Endothelial cell of umbilical vein (primary cell): ENCODE data around the gene SHISA9. TPM values are rescaled to one million over a fixed set of nuclear protein-coding genes. Genes with fewer than 3 reads are reported as not detected.

Experiments
- BruUV-seq: library from RNA; stranded (reverse); fragments of 400-500 nt; replicated peaks from 2 replicates; lab custom pipeline; 2021; lab: Mats Ljungman, UMichigan
- CTCF ChIA-PET: fragments of 300-600, 350-600 bp; sonication (Branson Sonifier 250); formaldehyde crosslinking; loops from one replicate; lab custom pipeline; 2021; ENCODE audit warnings: antibody characterized with exemption, inconsistent platforms; lab: Charles Lee
- POLR2A ChIA-PET: fragments of 300-600, 350-600 bp; sonication (Branson Sonifier 250); formaldehyde crosslinking; loops from one replicate; lab custom pipeline; 2021; ENCODE audit warnings: antibody characterized with exemption, inconsistent platforms; lab: Charles Lee
- DNase-seq: peaks from one replicate; pipeline ENCODE4 v3.0.0-alpha.2; 2011; ENCODE audit warnings: low read depth, low spot score
- FAIRE-seq: peaks from 2 replicates; lab custom pipeline; 2011; peaks lifted over from hg19 to GRCh38; lab: Jason Lieb, UNC
- H2AFZ ChIP-seq: 2 replicates; pipeline ENCODE4 v1.6.0; 2012; ENCODE audit warnings: low read depth, low read length, control low read depth, inconsistent platforms
- H3K27ac ChIP-seq: 2 replicates; pipeline ENCODE4 v1.5.1; 2011; ENCODE audit warnings: low read depth, mild to moderate bottlenecking, control low read depth, low read length, moderate library complexity; ENCODE audit not compliant: insufficient read depth
- H3K27me3 ChIP-seq, 2 experiments: 2 replicates each; pipeline versions ENCODE4 v1.6.0 to v1.6.1; 2011; ENCODE audit warnings: low read length in 2 of 2, mixed read lengths in 1 of 2; ENCODE audit not compliant: control insufficient read depth in 2 of 2, insufficient read depth in 2 of 2
- H3K36me3 ChIP-seq, 2 experiments: 2 replicates in 1 of 2; 3 replicates in 1 of 2; pipeline ENCODE4 v1.5.1; 2011; ENCODE audit warnings: low read length in 2 of 2, mild to moderate bottlenecking in 1 of 2, moderate library complexity in 1 of 2; ENCODE audit not compliant: control insufficient read depth in 2 of 2, insufficient read depth in 2 of 2; ENCODE audit errors: extremely low read depth in 1 of 2
- H3K4me1 ChIP-seq: 3 replicates; pipeline ENCODE4 v1.5.1; 2011; ENCODE audit warnings: mild to moderate bottlenecking, low read length; ENCODE audit not compliant: control insufficient read depth, insufficient read depth; ENCODE audit errors: extremely low read depth
- H3K4me2 ChIP-seq: 2 replicates; pipeline ENCODE4 v1.6.1; 2011; ENCODE audit warnings: low read length, control low read depth, mixed read lengths; ENCODE audit not compliant: insufficient read depth
- H3K4me3 ChIP-seq, 3 experiments: fragments of 200-600 bp in 1 of 3; sonication (generic), shearing (Covaris generic) in 1 of 3; replicated peaks in 1 of 3; 2 replicates each; pipeline ENCODE4 v1.5.1; 2011 to 2016; ENCODE audit warnings: control low read depth in 3 of 3, low read length in 3 of 3, mild to moderate bottlenecking in 2 of 3, inconsistent platforms in 1 of 3, low read depth in 1 of 3, moderate library complexity in 1 of 3; ENCODE audit not compliant: insufficient read depth in 1 of 3
- H3K79me2 ChIP-seq: 2 replicates; pipeline ENCODE4 v1.6.0; 2012; ENCODE audit warnings: low read length, inconsistent platforms; ENCODE audit not compliant: control insufficient read depth, insufficient read depth
- H3K9ac ChIP-seq: replicated peaks from 2 replicates; pipeline ENCODE3; 2011; ENCODE audit warnings: low read length, control low read depth; ENCODE audit not compliant: insufficient read depth; ENCODE audit errors: extremely low read depth
- H3K9me1 ChIP-seq: replicated peaks from 3 replicates; pipeline ENCODE4 v1.6.0; 2011; ENCODE audit warnings: mild to moderate bottlenecking, low read length; ENCODE audit not compliant: control insufficient read depth, insufficient read depth; ENCODE audit errors: extremely low read depth
- H3K9me3 ChIP-seq: replicated peaks from 2 replicates; pipeline ENCODE4 v1.5.1; 2012; ENCODE audit warnings: low read length, inconsistent platforms; ENCODE audit not compliant: control insufficient read depth, insufficient read depth
- H4K20me1 ChIP-seq: replicated peaks from 2 replicates; pipeline ENCODE3; 2011; ENCODE audit warnings: mild to moderate bottlenecking, low read length; ENCODE audit not compliant: control insufficient read depth, insufficient read depth; ENCODE audit errors: extremely low read depth
- EZH2 ChIP-seq: IDR thresholded peaks from 2 replicates; pipeline ENCODE4 v1.6.1; 2012; ENCODE audit warnings: borderline replicate concordance, low read depth, mild to moderate bottlenecking, moderate library complexity, low read length, inconsistent platforms; ENCODE audit not compliant: severe bottlenecking
- FOS ChIP-seq: IDR thresholded peaks from 2 replicates; pipeline ENCODE4 v1.6.1; 2011; ENCODE audit warnings: mild to moderate bottlenecking, low read length, moderate library complexity, borderline replicate concordance; ENCODE audit not compliant: insufficient read depth
- GATA2 ChIP-seq: IDR thresholded peaks from 2 replicates; pipeline ENCODE4 v1.7.0; 2011; ENCODE audit warnings: low read depth, mild to moderate bottlenecking, moderate library complexity, mixed read lengths, low read length; ENCODE audit not compliant: insufficient read length, insufficient read depth
- JUN ChIP-seq: IDR thresholded peaks from 2 replicates; pipeline ENCODE4 v1.6.1; 2011; ENCODE audit warnings: borderline replicate concordance, low read depth; ENCODE audit not compliant: insufficient read length, insufficient read depth
- MYC ChIP-seq: IDR thresholded peaks from one replicate; pipeline ENCODE4 v1.6.1; 2011; ENCODE audit warnings: mild to moderate bottlenecking, low read depth, low read length
- POLR2A ChIP-seq: IDR thresholded peaks from 2 replicates; pipeline ENCODE4 v1.6.1; 2012; ENCODE audit warnings: low read depth, mild to moderate bottlenecking, control low read depth, low read length
- POLR2AphosphoS5 ChIP-seq: IDR thresholded peaks from 2 replicates; pipeline ENCODE4 v1.6.1; 2012; ENCODE audit warnings: low read depth, mild to moderate bottlenecking, control low read depth, low read length, moderate library complexity; ENCODE audit not compliant: insufficient read depth
- dilution Hi-C: fragments of 300-500 bp; cut with MboI; formaldehyde crosslinking; loops from one replicate; pipeline ENCODE4 v1.15.0; 2019; ENCODE audit warnings: low sequenced_read_pairs; ENCODE audit not compliant: extremely low pct_ligation_motif_present
- intact Hi-C: fragments of 100-400 bp; cut with micrococcal nuclease; formaldehyde crosslinking; loops from one replicate; pipeline ENCODE4 v1.10.0; 2022
- polyA plus RNA-seq, 4 experiments: library from polyadenylated mRNA; depleted of rRNA in 3 of 4; stranded (reverse) in 3 of 4; unstranded in 1 of 4; fragments of >200 nt; gene quantifications; 2 replicates each; pipeline versions ENCODE4 v1.2.1 to v1.2.3, GENCODE V29; 2011 to 2012; ENCODE audit warnings: missing spikeins in 1 of 4
- total RNA-seq: library from RNA; stranded (reverse); gene quantifications from 2 replicates; pipeline ENCODE4 v1.2.3, GENCODE V29; 2021
- TF ChIP-seq, protein P1 (sequence below), 2 donors: IDR thresholded peaks; 1 replicate in 1 of 2; 2 replicates in 1 of 2; pipeline ENCODE4 v1.5.1; 2011; ENCODE audit warnings: low read length in 2 of 2, mild to moderate bottlenecking in 2 of 2, moderate library complexity in 2 of 2, control low read depth in 1 of 2, inconsistent platforms in 1 of 2, low read depth in 1 of 2; ENCODE audit not compliant: insufficient read depth in 1 of 2; ENCODE audit errors: extremely low read depth in 1 of 2
- TF ChIP-seq, protein P2 (sequence below): IDR thresholded peaks from 2 replicates; pipeline ENCODE4 v1.6.1; 2011; ENCODE audit not compliant: insufficient read depth, insufficient read length

Gene SHISA9
- total and polyA plus RNA-seq, 2 donors (not counting 3 experiments of a cell fraction or from before 2014, with no cell fraction given): not detected

DNA sequence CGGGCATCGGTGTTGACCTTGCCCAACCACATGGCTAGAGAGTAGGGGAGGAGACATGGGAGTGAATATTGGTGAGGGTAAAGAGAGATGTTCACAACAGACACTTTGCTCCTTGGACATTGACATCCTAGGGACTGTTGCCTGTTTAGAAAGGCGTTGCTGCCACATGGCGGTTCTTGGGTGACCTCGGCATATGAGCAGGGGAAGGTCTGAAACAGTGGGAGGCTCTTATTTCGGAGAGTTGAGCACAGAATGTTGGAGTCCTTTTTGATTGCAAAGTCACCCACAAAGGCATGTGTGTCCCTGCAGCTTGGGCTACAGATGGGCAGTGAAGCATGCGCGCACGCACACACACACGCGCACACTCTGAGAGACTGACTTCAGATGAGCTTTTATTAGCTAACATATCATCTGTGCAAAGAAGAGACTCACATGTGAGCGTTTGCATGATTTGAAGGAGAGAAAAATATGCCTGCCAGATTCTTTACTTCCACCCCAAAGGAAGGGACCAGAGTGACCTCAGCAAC lies 104.4 kb downstream of the SHISA9 start:
- Histone ChIP-seq H3K36me3 (no peaks in the 10 kb centered on the region), H3K79me2 (no peaks in the 10 kb centered on the region), H4K20me1 (no peaks in the 10 kb centered on the region), H3K27me3 (no peaks in the 10 kb centered on the region), H3K9ac (no peak overlapping the region), H3K4me1 (no peaks in the 10 kb centered on the region), H2AFZ (no peak overlapping the region), H3K4me3 (no peak overlapping the region), H3K9me1 (no peaks in the 10 kb centered on the region), H3K4me2 (no peak overlapping the region), H3K9me3 (peaks cover 2% of the 10 kb centered on the region), H3K27ac (no peak overlapping the region)
- DNase-seq (no peak), FAIRE-seq (no peak)
- ChIA-PET POLR2A (no interaction called here), CTCF (no interaction called here)
- TF ChIP-seq, protein P1, sequence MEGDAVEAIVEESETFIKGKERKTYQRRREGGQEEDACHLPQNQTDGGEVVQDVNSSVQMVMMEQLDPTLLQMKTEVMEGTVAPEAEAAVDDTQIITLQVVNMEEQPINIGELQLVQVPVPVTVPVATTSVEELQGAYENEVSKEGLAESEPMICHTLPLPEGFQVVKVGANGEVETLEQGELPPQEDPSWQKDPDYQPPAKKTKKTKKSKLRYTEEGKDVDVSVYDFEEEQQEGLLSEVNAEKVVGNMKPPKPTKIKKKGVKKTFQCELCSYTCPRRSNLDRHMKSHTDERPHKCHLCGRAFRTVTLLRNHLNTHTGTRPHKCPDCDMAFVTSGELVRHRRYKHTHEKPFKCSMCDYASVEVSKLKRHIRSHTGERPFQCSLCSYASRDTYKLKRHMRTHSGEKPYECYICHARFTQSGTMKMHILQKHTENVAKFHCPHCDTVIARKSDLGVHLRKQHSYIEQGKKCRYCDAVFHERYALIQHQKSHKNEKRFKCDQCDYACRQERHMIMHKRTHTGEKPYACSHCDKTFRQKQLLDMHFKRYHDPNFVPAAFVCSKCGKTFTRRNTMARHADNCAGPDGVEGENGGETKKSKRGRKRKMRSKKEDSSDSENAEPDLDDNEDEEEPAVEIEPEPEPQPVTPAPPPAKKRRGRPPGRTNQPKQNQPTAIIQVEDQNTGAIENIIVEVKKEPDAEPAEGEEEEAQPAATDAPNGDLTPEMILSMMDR (IDR thresholded peaks at IDR 0.05; ENCODE audit: extremely low read depth in 1 of 2, insufficient read depth in 1 of 2, low read depth in 1 of 2, low read length in 2 of 2): no peak
- no peak for TF ChIP-seq FOS
- TF ChIP-seq POLR2AphosphoS5: no peak
- TF ChIP-seq MYC: no peak
- TF ChIP-seq, protein P2, sequence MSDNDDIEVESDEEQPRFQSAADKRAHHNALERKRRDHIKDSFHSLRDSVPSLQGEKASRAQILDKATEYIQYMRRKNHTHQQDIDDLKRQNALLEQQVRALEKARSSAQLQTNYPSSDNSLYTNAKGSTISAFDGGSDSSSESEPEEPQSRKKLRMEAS: no peak
- no peak for TF ChIP-seq POLR2A
- no peak for TF ChIP-seq JUN
- no peak for TF ChIP-seq GATA2
- no peak for TF ChIP-seq EZH2
- dilution Hi-C loops: no loop called here
- no TSS peak for BruUV-seq
- intact Hi-C loops: no loop called here
